ENCODE results near the gene KLK15.
"Not testable (repeated sequence)": the region's sequence is repeated elsewhere in the genome, so short reads cannot be mapped to it uniquely, and the experiment has no call there.

Gene KLK15

GRCh38 chr19:50821248-50821612, 12.1 kb downstream of the KLK15 start:
- DNase-seq (ENCODE audit: low read depth, low spot score) = no peak

GRCh38 chr19:50820549-50821247, 12.7 kb downstream of the KLK15 start:
- DNase-seq (ENCODE audit: low read depth, low spot score) = no peak

- no peak for DNase-seq (ENCODE audit: low read depth, low spot score)
Measured at GRCh38 chr19:50820086-50820485, 13.3 kb downstream of the KLK15 start.

- DNase-seq (ENCODE audit: low read depth, low spot score) = no peak
Measured at GRCh38 chr19:50819636-50820035, 13.7 kb downstream of the KLK15 start.

- DNase-seq (ENCODE audit: low read depth, low spot score) = no peak
Measured at GRCh38 chr19:50818859-50819472, 14.4 kb downstream of the KLK15 start.

- no peak for DNase-seq (ENCODE audit: low read depth, low spot score)
Measured at GRCh38 chr19:50817941-50818858, 15.2 kb downstream of the KLK15 start.

- no peak for DNase-seq (ENCODE audit: low read depth, low spot score)
Measured at GRCh38 chr19:50815439-50815838, 17.9 kb downstream of the KLK15 start.

GRCh38 chr19:50814883-50815282, 18.5 kb downstream of the KLK15 start:
- DNase-seq (ENCODE audit: low read depth, low spot score) = no peak

- no peak for DNase-seq (ENCODE audit: low read depth, low spot score)
Measured at GRCh38 chr19:50812474-50812873, 20.9 kb downstream of the KLK15 start.

GRCh38 chr19:50811622-50812238, 21.6 kb downstream of the KLK15 start:
- DNase-seq (ENCODE audit: low read depth, low spot score) = not testable (repeated sequence)

GRCh38 chr19:50808856-50809255, 24.5 kb downstream of the KLK15 start:
- no peak for DNase-seq (ENCODE audit: low read depth, low spot score)

- DNase-seq (ENCODE audit: low read depth, low spot score) = peak; percentile 94
Measured at GRCh38 chr19:50804420-50805272, 28.7 kb downstream of the KLK15 start.

- no peak for DNase-seq (ENCODE audit: low read depth, low spot score)
Measured at GRCh38 chr19:50803633-50804419, 29.5 kb downstream of the KLK15 start.

- DNase-seq (ENCODE audit: low read depth, low spot score) = no peak
Measured at GRCh38 chr19:50801107-50801506, 32.3 kb downstream of the KLK15 start.

- DNase-seq (ENCODE audit: low read depth, low spot score) = no peak
Measured at GRCh38 chr19:50799547-50799851, 33.9 kb downstream of the KLK15 start.

- no peak for DNase-seq (ENCODE audit: low read depth, low spot score)
Measured at GRCh38 chr19:50798659-50799546, 34.5 kb downstream of the KLK15 start.

- no peak for DNase-seq (ENCODE audit: low read depth, low spot score)
Measured at GRCh38 chr19:50797781-50798658, 35.4 kb downstream of the KLK15 start.

- no peak for DNase-seq (ENCODE audit: low read depth, low spot score)
Measured at GRCh38 chr19:50797429-50797780, 36.0 kb downstream of the KLK15 start.

All from smooth muscle cell of the brain vasculature (primary cell).